Superior temporal gyrus (tissue), 1 donor: ENCODE results near the gene TTLL3.
"Not testable (repeated sequence)": the region's sequence is repeated elsewhere in the genome, so short reads cannot be mapped to it uniquely, and the experiment has no call there.

Experiments
- DNase-seq: peaks from one replicate; pipeline ENCODE4 v3.0.0-alpha.2; 2016; ENCODE audit errors: extremely low spot score

The TTLL3 gene

GRCh38 chr3:9837701-9838582 is 27.9 kb downstream of the TTLL3 start:
- DNase-seq = no peak

- no peak for DNase-seq
Measured at GRCh38 chr3:9838856-9839255, 28.8 kb downstream of the TTLL3 start.

GRCh38 chr3:9841015-9841414 is 31.0 kb downstream of the TTLL3 start:
- no peak for DNase-seq

- peak; percentile 99 for DNase-seq
Measured at GRCh38 chr3:9843715-9844438, 33.8 kb downstream of the TTLL3 start, which contains the start of gene RPUSD3. Gene RPUSD3 (minus strand): TSS chr3:9844008. CDS start chr3:9843990, 18 bp downstream.

- no peak for DNase-seq
Measured at GRCh38 chr3:9846231-9846630, 36.2 kb downstream of the TTLL3 start.

- no peak for DNase-seq
Measured at GRCh38 chr3:9846931-9847488, 36.9 kb downstream of the TTLL3 start.

- DNase-seq = not testable (repeated sequence)
Measured at GRCh38 chr3:9847870-9848269, 37.8 kb downstream of the TTLL3 start.

- DNase-seq = peak; percentile 60
Measured at GRCh38 chr3:9848860-9849259, 38.8 kb downstream of the TTLL3 start.

- not testable (repeated sequence) for DNase-seq
Measured at GRCh38 chr3:9851383-9851782, 41.3 kb downstream of the TTLL3 start.

- DNase-seq = not testable (repeated sequence)
Measured at GRCh38 chr3:9851926-9852325, 41.9 kb downstream of the TTLL3 start.

GRCh38 chr3:9852528-9852927 is 42.5 kb downstream of the TTLL3 start:
- no peak for DNase-seq

GRCh38 chr3:9854291-9854940 is 44.4 kb downstream of the TTLL3 start:
- DNase-seq = not testable (repeated sequence)

- DNase-seq = no peak
Measured at GRCh38 chr3:9855594-9855993, 45.5 kb downstream of the TTLL3 start.

- no peak for DNase-seq
Measured at GRCh38 chr3:9859530-9860025, 49.5 kb downstream of the TTLL3 start.

GRCh38 chr3:9861201-9861600 is 51.1 kb downstream of the TTLL3 start:
- DNase-seq = no peak

GRCh38 chr3:9861626-9862130 is 51.6 kb downstream of the TTLL3 start:
- no peak for DNase-seq

- DNase-seq = no peak
Measured at GRCh38 chr3:9862391-9863057, 52.5 kb downstream of the TTLL3 start.

GRCh38 chr3:9863058-9863772 is 53.2 kb downstream of the TTLL3 start:
- no peak for DNase-seq

GRCh38 chr3:9864200-9864927 is 54.3 kb downstream of the TTLL3 start:
- peak; percentile 64 for DNase-seq
